OCI-LY3 (cell line): ENCODE measurements around the gene GABRG1.

Experiments
- CTCF ChIP-seq: fragments of 200-600, 300-600 bp; sonication (generic); IDR thresholded peaks from 2 replicates; pipeline ENCODE4 v1.5.1; 2014; ENCODE audit warnings: antibody characterized with exemption, low read length, low read depth
- EZH2phosphoT487 ChIP-seq: fragments of 200-600 bp; shearing (Covaris generic); IDR thresholded peaks from 2 replicates; pipeline ENCODE4 v1.6.1; 2018; ENCODE audit warnings: antibody characterized with exemption, mixed run types, low read depth

- TF ChIP-seq CTCF (no peak), EZH2phosphoT487 (no peak)
Observed at GRCh38 chr4:45987858-45988257, 136.0 kb downstream of the GABRG1 start.
